Mesenchymal stem cell (in vitro differentiated cells and primary cell): ENCODE results near the gene SRC.

ENCODE experiments used
- DNase-seq: peaks from one replicate; pipeline ENCODE4 v3.0.0-alpha.2; 2013
- H2AFZ ChIP-seq: one replicate; pipeline ENCODE4 v1.6.1; 2013; ENCODE audit warnings: low read depth, mild to moderate bottlenecking, control low read depth, inconsistent platforms, low read length, moderate library complexity
- H2AK5ac ChIP-seq: 2 replicates; pipeline ENCODE4 v1.6.1; 2013; ENCODE audit warnings: low read length, moderate library complexity, mild to moderate bottlenecking, inconsistent platforms; ENCODE audit not compliant: severe bottlenecking
- H2BK120ac ChIP-seq: one replicate; pipeline ENCODE4 v1.6.1; 2013; ENCODE audit warnings: low read depth, mild to moderate bottlenecking, inconsistent platforms, low read length, moderate library complexity
- H2BK12ac ChIP-seq, 2 experiments: one replicate each; pipeline ENCODE4 v1.6.1; 2013; ENCODE audit warnings: inconsistent platforms in 2 of 2, low read length in 2 of 2, mild to moderate bottlenecking in 2 of 2, moderate library complexity in 2 of 2, control low read depth in 1 of 2
- H2BK15ac ChIP-seq: one replicate; pipeline ENCODE4 v1.6.1; 2013; ENCODE audit warnings: mild to moderate bottlenecking, low read depth, inconsistent platforms; ENCODE audit not compliant: poor library complexity, severe bottlenecking
- H2BK5ac ChIP-seq: 2 replicates; pipeline ENCODE4 v1.6.1; 2013; ENCODE audit warnings: low read depth, mild to moderate bottlenecking, low read length, control low read depth, inconsistent platforms; ENCODE audit not compliant: poor library complexity, severe bottlenecking
- H3K14ac ChIP-seq, 2 experiments: one replicate each; pipeline ENCODE4 v1.6.1; 2013; ENCODE audit warnings: inconsistent platforms in 2 of 2, low read length in 2 of 2, control low read depth in 1 of 2, mild to moderate bottlenecking in 1 of 2, moderate library complexity in 1 of 2
- H3K18ac ChIP-seq, 2 experiments: one replicate each; pipeline ENCODE4 v1.6.1; 2013; ENCODE audit warnings: inconsistent platforms in 2 of 2, low read length in 2 of 2, control low read depth in 1 of 2, low read depth in 1 of 2, mild to moderate bottlenecking in 1 of 2
- H3K23ac ChIP-seq, 2 experiments: one replicate each; pipeline ENCODE4 v1.6.1; 2013; ENCODE audit warnings: inconsistent platforms in 2 of 2, low read length in 2 of 2, mild to moderate bottlenecking in 2 of 2, moderate library complexity in 2 of 2, control low read depth in 1 of 2
- H3K27ac ChIP-seq: 2 replicates; pipeline ENCODE4 v1.5.1; 2013; ENCODE audit warnings: mild to moderate bottlenecking, moderate library complexity, low read length, control low read depth, inconsistent platforms; ENCODE audit not compliant: poor library complexity, severe bottlenecking
- H3K27me3 ChIP-seq, 2 experiments: 2 replicates each; pipeline versions ENCODE4 v1.6.1 to v1.7.0; 2013; ENCODE audit warnings: low read length in 2 of 2, mild to moderate bottlenecking in 2 of 2, moderate library complexity in 2 of 2, control low read depth in 1 of 2, inconsistent platforms in 1 of 2; ENCODE audit not compliant: control insufficient read depth in 1 of 2, insufficient read depth in 1 of 2
- H3K36me3 ChIP-seq, 2 experiments: 2 replicates each; pipeline versions ENCODE4 v1.6.1 to v1.7.0; 2013; ENCODE audit warnings: low read length in 2 of 2, control low read depth in 1 of 2, inconsistent platforms in 1 of 2, low read depth in 1 of 2, mild to moderate bottlenecking in 1 of 2; ENCODE audit not compliant: insufficient read depth in 2 of 2, control insufficient read depth in 1 of 2
- H3K4ac ChIP-seq, 2 experiments: one replicate each; pipeline ENCODE4 v1.6.1; 2013; ENCODE audit warnings: inconsistent platforms in 2 of 2, low read length in 2 of 2, mild to moderate bottlenecking in 2 of 2, moderate library complexity in 2 of 2, control low read depth in 1 of 2, low read depth in 1 of 2
- H3K4me1 ChIP-seq: 2 replicates; pipeline ENCODE4 v1.6.1; 2013; ENCODE audit warnings: low read depth, low read length, control low read depth; ENCODE audit not compliant: control insufficient read depth, insufficient read depth
- H3K4me2 ChIP-seq: 2 replicates; pipeline ENCODE4 v1.6.1; 2013; ENCODE audit warnings: low read length, mild to moderate bottlenecking, inconsistent platforms; ENCODE audit not compliant: poor library complexity, severe bottlenecking
- H3K4me3 ChIP-seq, 2 experiments: 2 replicates each; pipeline versions ENCODE4 v1.5.1 to v1.7.0; 2013; ENCODE audit warnings: low read length in 2 of 2, mild to moderate bottlenecking in 2 of 2, control low read depth in 1 of 2, low read depth in 1 of 2; ENCODE audit not compliant: insufficient read depth in 1 of 2
- H3K79me1 ChIP-seq: replicated peaks from 2 replicates; pipeline ENCODE4 v1.6.1; 2013; ENCODE audit warnings: mild to moderate bottlenecking, control low read depth, low read length, inconsistent platforms; ENCODE audit not compliant: poor library complexity, severe bottlenecking
- H3K9ac ChIP-seq: 2 replicates; pipeline ENCODE4 v1.7.0; 2013; ENCODE audit warnings: mild to moderate bottlenecking, low read length, moderate library complexity
- H3K9me3 ChIP-seq: 2 replicates; pipeline ENCODE4 v1.7.0; 2013; ENCODE audit warnings: mild to moderate bottlenecking, low read length; ENCODE audit not compliant: control insufficient read depth
- H4K8ac ChIP-seq: one replicate; pipeline ENCODE4 v1.6.1; 2013; ENCODE audit warnings: inconsistent platforms, mild to moderate bottlenecking, low read length, moderate library complexity
- H4K91ac ChIP-seq: one replicate; pipeline ENCODE4 v1.6.1; 2013; ENCODE audit warnings: mild to moderate bottlenecking, low read length, inconsistent platforms
- WGBS: methylation state at CpG from one replicate; pipeline ENCODE4 v1.1.7; 2013; ENCODE audit warnings: mixed read lengths; 5-methylcytosine and 5-hydroxymethylcytosine counted together

SRC gene

DNA sequence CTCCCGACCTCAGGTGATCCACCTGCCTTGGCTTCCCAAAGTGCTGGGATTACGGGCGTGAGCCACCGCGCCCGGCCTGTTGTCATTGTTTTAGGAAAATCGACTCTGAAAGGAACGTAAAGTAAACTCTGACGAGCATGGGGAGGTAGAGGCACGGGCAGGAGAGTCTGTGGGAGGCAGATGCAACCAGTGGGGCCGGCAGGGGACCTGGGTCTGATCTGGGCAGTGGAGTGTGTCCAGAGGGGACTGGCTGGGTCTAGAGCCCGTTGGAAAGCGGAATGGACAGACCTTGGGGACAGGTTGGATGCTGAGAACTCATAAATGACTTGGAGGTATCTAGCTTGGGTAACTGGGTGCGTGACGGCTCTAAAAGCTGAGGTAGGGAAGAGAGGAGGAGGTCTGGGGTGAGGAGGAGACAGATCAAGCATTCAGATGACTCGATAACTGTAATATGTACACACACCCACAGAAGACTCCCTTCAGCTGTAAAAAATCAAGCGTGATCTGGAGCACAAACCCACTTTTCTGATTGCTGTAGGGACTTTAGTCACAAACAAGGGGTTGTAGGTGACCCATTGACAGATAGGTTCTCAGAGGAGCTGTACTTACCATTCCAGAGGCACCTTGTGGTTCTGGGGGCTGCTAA, 34.1 kb upstream of the SRC start:
- DNase-seq, result peak; percentile 52
- H3K4ac ChIP-seq, result peak overlapping the region; percentile 16 to 38
- H2BK5ac ChIP-seq, result no peak overlapping the region
- no peaks in the 10 kb centered on the region for H3K27me3 ChIP-seq
- H3K4me2 ChIP-seq, result no peak overlapping the region
- no peak overlapping the region for H2AK5ac ChIP-seq
- H3K27ac ChIP-seq, result no peak overlapping the region
- no peak overlapping the region for H3K23ac ChIP-seq
- peaks cover 21% of the 10 kb centered on the region for H3K4me1 ChIP-seq
- H3K9ac ChIP-seq, result peak overlapping the region; percentile 77
- peak overlapping the region in 1 of 2 experiments; percentile 59 for H2BK12ac ChIP-seq
- peak overlapping the region in 1 of 2 experiments; percentile 6 for H3K4me3 ChIP-seq
- H2AFZ ChIP-seq, result no peak overlapping the region
- H2BK120ac ChIP-seq, result no peak overlapping the region
- H3K18ac ChIP-seq, result peak overlapping the region; percentile 25 to 34
- no peak overlapping the region for H2BK15ac ChIP-seq
- no peak overlapping the region for H3K14ac ChIP-seq
- peaks cover 49% of the 10 kb centered on the region for H3K79me1 ChIP-seq
- H4K91ac ChIP-seq, result peak overlapping the region; percentile 41
- WGBS, result 97% methylated on average over 14 of the region's 17 CpGs
- no peak overlapping the region for H4K8ac ChIP-seq
- H3K9me3 ChIP-seq, result no peaks in the 10 kb centered on the region
- H3K36me3 ChIP-seq, result peaks cover 41 to 60% of the 10 kb centered on the region in 2 experiments

DNA sequence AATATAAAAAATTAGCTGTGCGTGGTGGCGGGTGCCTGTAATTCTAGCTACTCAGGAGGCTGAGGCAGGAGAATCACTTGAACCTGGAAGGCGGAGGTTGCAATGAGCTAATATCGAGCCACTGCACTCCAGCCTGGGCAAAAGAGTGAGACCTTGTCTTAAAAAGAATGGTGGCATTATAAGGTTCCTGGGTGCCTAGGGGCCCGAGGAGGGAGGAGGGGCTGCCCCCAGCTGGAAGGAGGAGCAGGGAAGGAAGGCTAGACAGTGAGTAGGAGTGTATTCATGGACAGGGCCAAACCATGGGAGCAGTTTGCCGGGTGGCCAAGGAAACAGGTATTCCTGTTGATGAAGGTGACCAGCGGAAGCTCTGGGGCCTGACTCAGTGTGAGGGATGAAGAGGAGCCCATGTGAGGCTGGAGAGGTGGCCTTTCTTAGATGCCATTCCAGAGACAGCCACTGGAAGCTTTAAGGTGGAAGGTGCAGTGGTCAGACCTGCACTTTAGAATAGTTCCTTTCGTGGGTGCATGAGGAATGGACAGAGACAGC, 32.3 kb upstream of the SRC start:
- Histone ChIP-seq H2AFZ (no peak overlapping the region), H3K36me3 (peaks cover 51 to 69% of the 10 kb centered on the region in 2 experiments), H3K9ac (peak overlapping the region; percentile 76), H2BK15ac (peak overlapping the region; percentile 23), H3K4ac (peak overlapping the region; percentile 57 to 69), H2AK5ac (no peak overlapping the region), H3K4me3 (no peak overlapping the region), H2BK5ac (no peak overlapping the region), H3K79me1 (peaks cover 42% of the 10 kb centered on the region), H4K91ac (peak overlapping the region; percentile 57), H3K27ac (no peak overlapping the region), H3K9me3 (no peaks in the 10 kb centered on the region), H3K23ac (peak overlapping the region in 1 of 2 experiments; percentile 14), H2BK12ac (peak overlapping the region; percentile 75 to 81), H3K18ac (peak overlapping the region; percentile 77 to 81), H3K4me2 (no peak overlapping the region), H2BK120ac (peak overlapping the region; percentile 42), H3K14ac (no peak overlapping the region), H4K8ac (peak overlapping the region; percentile 40), H3K4me1 (peaks cover 21% of the 10 kb centered on the region), H3K27me3 (no peaks in the 10 kb centered on the region)
- WGBS, result 93% methylated on average over 8 of the region's 8 CpGs
- DNase-seq, result no peak

DNA sequence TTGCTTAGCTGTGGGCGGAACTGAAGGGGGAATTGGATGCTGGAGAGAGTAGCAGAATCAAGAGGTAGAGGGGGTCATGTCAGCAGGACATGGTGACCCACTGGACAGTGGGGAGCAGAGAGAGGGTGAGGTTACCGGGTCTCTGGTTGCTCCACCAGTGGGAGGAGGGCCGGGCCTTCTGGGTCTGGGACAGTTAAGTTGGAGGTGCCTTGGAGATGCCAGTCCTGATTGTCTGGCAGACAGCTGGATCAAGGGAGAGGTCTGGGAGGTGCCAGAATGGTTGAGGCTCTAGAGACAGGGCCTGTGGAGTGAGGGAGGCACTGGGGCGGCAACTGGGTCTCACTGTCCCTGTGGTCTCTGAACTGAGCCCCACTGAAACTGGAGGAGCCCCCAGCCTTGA, 31.8 kb upstream of the SRC start:
- Histone ChIP-seq H2AFZ (no peak overlapping the region), H2BK15ac (peak overlapping the region; percentile 95), H4K91ac (peak overlapping the region; percentile 57), H3K4me2 (no peak overlapping the region), H3K4me3 (no peak overlapping the region), H3K4me1 (peaks cover 21% of the 10 kb centered on the region), H3K4ac (peak overlapping the region; percentile 57 to 69), H3K27me3 (no peaks in the 10 kb centered on the region), H4K8ac (peak overlapping the region; percentile 40), H3K27ac (no peak overlapping the region), H2BK5ac (no peak overlapping the region), H3K9me3 (no peaks in the 10 kb centered on the region), H2BK12ac (peak overlapping the region; percentile 75 to 81), H2AK5ac (no peak overlapping the region), H3K9ac (peak overlapping the region; percentile 76), H2BK120ac (peak overlapping the region; percentile 42), H3K23ac (peak overlapping the region in 1 of 2 experiments; percentile 14), H3K36me3 (peaks cover 48 to 66% of the 10 kb centered on the region in 2 experiments), H3K79me1 (peaks cover 39% of the 10 kb centered on the region), H3K14ac (no peak overlapping the region), H3K18ac (peak overlapping the region; percentile 77 to 81)
- no peak for DNase-seq
- 75% methylated on average over 4 of the region's 4 CpGs for WGBS

DNA sequence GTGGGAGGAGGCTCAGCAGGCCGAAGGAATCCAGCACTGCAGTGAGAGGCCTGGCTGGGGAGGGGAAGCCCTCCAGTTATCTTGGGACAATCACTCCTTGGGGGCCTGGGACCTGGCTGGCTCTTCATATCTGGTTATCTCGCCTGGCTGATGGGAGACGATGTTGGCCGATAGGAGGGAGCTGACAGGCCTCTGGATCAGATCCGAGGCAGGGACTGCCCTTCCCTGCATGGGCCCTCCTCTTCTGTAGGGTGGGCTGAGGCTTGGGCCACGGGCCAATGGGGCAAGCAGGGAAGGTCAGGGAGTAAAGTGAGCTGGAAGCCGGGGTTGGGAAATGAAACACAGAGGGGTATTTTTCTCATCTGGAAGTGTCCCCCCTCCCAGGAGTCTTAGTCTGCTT, 31.3 kb upstream of the SRC start:
- 22% methylated on average over 5 of the region's 7 CpGs for WGBS

More for the DNA sequence above, 31.3 kb upstream of the SRC start:
- H3K9ac ChIP-seq, result peak overlapping the region; percentile 76
- no peak overlapping the region for H3K23ac ChIP-seq
- peak overlapping the region; percentile 35 for H2BK120ac ChIP-seq
- no peaks in the 10 kb centered on the region for H3K9me3 ChIP-seq
- no peak overlapping the region for H2AFZ ChIP-seq
- H3K27me3 ChIP-seq, result no peaks in the 10 kb centered on the region
- H3K4me2 ChIP-seq, result no peak overlapping the region
- peaks cover 49 to 60% of the 10 kb centered on the region in 2 experiments for H3K36me3 ChIP-seq
- H2BK12ac ChIP-seq, result peak overlapping the region in 1 of 2 experiments; percentile 75
- no peak overlapping the region for H4K8ac ChIP-seq
- H3K4ac ChIP-seq, result peak overlapping the region in 1 of 2 experiments; percentile 60
- no peak for DNase-seq
- peaks cover 39% of the 10 kb centered on the region for H3K79me1 ChIP-seq
- peak overlapping the region; percentile 95 for H2BK15ac ChIP-seq
- H3K14ac ChIP-seq, result peak overlapping the region in 1 of 2 experiments; percentile 44
- H3K4me1 ChIP-seq, result peaks cover 21% of the 10 kb centered on the region
- H3K18ac ChIP-seq, result peak overlapping the region; percentile 81
- no peak overlapping the region for H2BK5ac ChIP-seq
- H3K4me3 ChIP-seq, result no peak overlapping the region
- H4K91ac ChIP-seq, result peak overlapping the region; percentile 79
- H2AK5ac ChIP-seq, result no peak overlapping the region
- no peak overlapping the region for H3K27ac ChIP-seq
